ENCODE measurements around the gene QPRT. TPM values are rescaled to one million over a fixed set of nuclear protein-coding genes. Genes with fewer than 3 reads are reported as not detected.
"Not testable (repeated sequence)": the region's sequence is repeated elsewhere in the genome, so short reads cannot be mapped to it uniquely, and the experiment has no call there.

Gene QPRT
- total RNA-seq, 1 donor from 2014 or later = 13.8 TPM

GRCh38 chr16:29663016-29663806 lies 15.8 kb upstream of the QPRT start, which contains the start of gene SPN:
Gene SPN (plus strand): TSS chr16:29663247. CDS start chr16:29663729, 482 bp downstream.
- H3K4me1 ChIP-seq = peaks cover 16% of the 10 kb centered on the region
- peak within 1 kb of the TSS; percentile 30 for H3K27ac ChIP-seq
- no peak for TF ChIP-seq POLR2AphosphoS5 (IDR thresholded peaks at IDR 0.05; ENCODE audit: insufficient read depth in 1 of 2, low read depth in 1 of 2)
- no peak for TF ChIP-seq CTCF (IDR thresholded peaks at IDR 0.05)
- no peak for TF ChIP-seq POLR2A (IDR thresholded peaks at IDR 0.05)
- H3K27me3 ChIP-seq = no peaks in the 10 kb centered on the region
- H3K36me3 ChIP-seq = no peaks in the 10 kb centered on the region
- no peaks in the 10 kb centered on the region for H3K9me3 ChIP-seq
- DNase-seq (ENCODE audit: extremely low spot score in 2 of 2) = no peak
- H3K4me3 ChIP-seq = peak within 1 kb of the TSS; percentile 16 to 23
- intact Hi-C loops (cut with DNase I) = no loop called here

GRCh38 chr16:29663807-29664090 lies 15.2 kb upstream of the QPRT start:
- peaks cover 16% of the 10 kb centered on the region for H3K4me1 ChIP-seq
- H3K4me3 ChIP-seq = peak overlapping the region in 1 of 2 donors; percentile 23
- H3K36me3 ChIP-seq = no peaks in the 10 kb centered on the region
- intact Hi-C loops (cut with DNase I) = no loop called here
- no peak overlapping the region for H3K27ac ChIP-seq
- H3K27me3 ChIP-seq = no peaks in the 10 kb centered on the region
- no peak for TF ChIP-seq CTCF (IDR thresholded peaks at IDR 0.05)
- TF ChIP-seq POLR2A (IDR thresholded peaks at IDR 0.05) = no peak
- no peak for TF ChIP-seq POLR2AphosphoS5 (IDR thresholded peaks at IDR 0.05; ENCODE audit: insufficient read depth in 1 of 2, low read depth in 1 of 2)
- H3K9me3 ChIP-seq = no peaks in the 10 kb centered on the region
- DNase-seq (ENCODE audit: extremely low spot score in 2 of 2) = no peak

GRCh38 chr16:29664091-29664921 lies 14.7 kb upstream of the QPRT start:
- Histone ChIP-seq H3K27me3 (no peaks in the 10 kb centered on the region), H3K4me1 (peaks cover 16% of the 10 kb centered on the region), H3K27ac (no peak overlapping the region), H3K9me3 (no peaks in the 10 kb centered on the region), H3K4me3 (peak overlapping the region in 1 of 2 donors; percentile 23), H3K36me3 (no peaks in the 10 kb centered on the region)
- no peak for DNase-seq (ENCODE audit: extremely low spot score in 2 of 2)
- TF ChIP-seq POLR2A (IDR thresholded peaks at IDR 0.05) (no peak), CTCF (IDR thresholded peaks at IDR 0.05) (no peak), POLR2AphosphoS5 (IDR thresholded peaks at IDR 0.05; ENCODE audit: insufficient read depth in 1 of 2, low read depth in 1 of 2) (no peak)
- intact Hi-C loops (cut with DNase I) = no loop called here

GRCh38 chr16:29665294-29666077 lies 13.5 kb upstream of the QPRT start:
- Histone ChIP-seq H3K4me1 (peaks cover 16% of the 10 kb centered on the region), H3K36me3 (no peaks in the 10 kb centered on the region), H3K27ac (no peak overlapping the region), H3K4me3 (no peak overlapping the region), H3K9me3 (no peaks in the 10 kb centered on the region), H3K27me3 (no peaks in the 10 kb centered on the region)
- DNase-seq (ENCODE audit: extremely low spot score in 2 of 2) = no peak
- intact Hi-C loops (cut with DNase I) = no loop called here
- TF ChIP-seq CTCF (IDR thresholded peaks at IDR 0.05) (no peak), POLR2AphosphoS5 (IDR thresholded peaks at IDR 0.05; ENCODE audit: insufficient read depth in 1 of 2, low read depth in 1 of 2) (no peak), POLR2A (IDR thresholded peaks at IDR 0.05) (no peak)

GRCh38 chr16:29667322-29667610 lies 11.7 kb upstream of the QPRT start:
- H3K4me3 ChIP-seq; H3K9me3 ChIP-seq; intact Hi-C loops (cut with DNase I); H3K27ac ChIP-seq; H3K36me3 ChIP-seq; DNase-seq (ENCODE audit: extremely low spot score in 2 of 2); H3K27me3 ChIP-seq: not testable (repeated sequence)
- H3K4me1 ChIP-seq = peaks cover 16% of the 10 kb centered on the region
